CD4-positive, alpha-beta T cell treated with Interleukin-15 for 1 hour (primary cell): ENCODE data around the gene HABP4.

Source experiments
- DNase-seq: peaks from one replicate; pipeline ENCODE4 v3.0.0-alpha.2; 2020

The HABP4 gene

DNA sequence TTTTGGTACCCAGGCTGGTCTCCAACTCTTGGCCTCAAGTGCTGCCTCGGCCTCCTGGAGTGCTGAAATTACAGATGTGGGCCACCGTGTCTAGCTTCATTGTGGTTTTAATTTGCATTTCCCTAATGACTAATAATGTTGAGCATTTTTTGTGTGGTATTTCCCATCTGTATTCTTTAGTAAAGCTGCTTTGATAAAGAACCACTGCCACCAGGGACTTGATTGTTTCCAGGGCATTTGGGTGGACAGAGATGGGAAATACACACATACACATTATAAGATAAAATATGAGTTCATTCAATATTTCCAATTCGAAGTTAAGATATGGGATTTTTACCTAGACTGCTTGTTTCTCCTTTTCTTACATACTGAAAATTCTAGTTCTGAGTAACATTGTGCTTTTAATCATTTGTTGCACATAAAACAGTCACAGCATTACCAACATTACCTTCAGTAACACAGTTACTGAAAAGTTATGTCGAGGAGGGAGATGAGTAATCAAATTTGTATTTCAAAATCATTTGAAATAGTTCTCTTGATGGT is 28.9 kb downstream of the HABP4 start:
- no peak for DNase-seq

DNA sequence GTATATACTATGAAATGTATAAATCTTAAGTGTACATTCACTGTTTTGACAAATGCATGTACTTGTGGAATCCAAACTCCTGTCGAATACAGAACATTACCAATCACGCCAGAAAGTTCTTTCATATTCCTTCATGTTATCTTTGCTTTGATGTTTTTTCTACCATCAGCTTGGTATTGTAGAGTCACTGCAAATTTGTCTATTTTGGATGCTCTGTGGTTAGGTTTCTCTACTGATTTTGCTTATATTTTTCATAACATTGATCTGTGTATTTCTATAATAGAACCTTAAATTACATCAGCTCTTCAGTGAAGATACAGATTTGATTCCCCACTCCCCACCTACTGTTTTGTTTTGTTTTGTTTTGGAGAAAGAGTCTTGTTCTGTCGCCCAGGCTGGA is 30.8 kb downstream of the HABP4 start:
- no peak for DNase-seq

DNA sequence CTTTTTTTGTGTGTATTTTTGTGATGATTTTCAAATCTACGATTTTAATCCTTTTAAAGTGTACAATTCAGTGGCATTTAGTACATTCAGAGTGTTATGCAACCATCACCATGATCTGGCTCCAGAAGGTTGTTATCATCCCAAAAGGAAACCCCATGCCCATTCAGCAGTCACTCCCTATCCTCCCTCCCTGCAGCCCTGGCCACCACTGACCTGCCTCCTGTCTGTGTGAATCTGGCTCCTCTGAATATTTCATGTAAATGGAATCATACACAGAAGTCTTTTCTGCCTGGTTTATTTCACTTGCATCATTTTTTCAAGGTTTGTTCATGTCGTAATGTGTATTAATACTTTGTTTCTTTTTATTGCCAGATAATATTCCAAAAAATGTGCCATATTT is 32.5 kb downstream of the HABP4 start:
- no peak for DNase-seq

DNA sequence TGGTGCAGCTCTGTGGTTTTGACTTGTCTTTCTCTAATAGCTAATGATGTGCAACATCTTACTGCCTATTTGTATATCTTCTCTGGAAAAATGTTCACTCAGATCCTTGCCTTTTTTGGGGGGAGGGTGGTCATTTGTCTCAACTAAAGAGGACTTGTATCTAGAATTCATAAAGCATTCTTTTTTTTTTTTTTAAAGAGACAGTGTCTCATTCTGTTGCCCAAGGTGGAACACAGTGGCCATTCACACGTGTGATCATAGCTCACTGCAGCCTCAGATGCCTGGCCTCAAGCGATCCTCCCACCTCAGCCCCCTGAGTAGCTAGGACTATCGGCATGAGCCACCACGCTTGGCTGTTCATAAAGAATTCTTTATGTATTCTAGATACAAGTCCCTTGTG is 33.2 kb downstream of the HABP4 start:
- DNase-seq, result no peak

DNA sequence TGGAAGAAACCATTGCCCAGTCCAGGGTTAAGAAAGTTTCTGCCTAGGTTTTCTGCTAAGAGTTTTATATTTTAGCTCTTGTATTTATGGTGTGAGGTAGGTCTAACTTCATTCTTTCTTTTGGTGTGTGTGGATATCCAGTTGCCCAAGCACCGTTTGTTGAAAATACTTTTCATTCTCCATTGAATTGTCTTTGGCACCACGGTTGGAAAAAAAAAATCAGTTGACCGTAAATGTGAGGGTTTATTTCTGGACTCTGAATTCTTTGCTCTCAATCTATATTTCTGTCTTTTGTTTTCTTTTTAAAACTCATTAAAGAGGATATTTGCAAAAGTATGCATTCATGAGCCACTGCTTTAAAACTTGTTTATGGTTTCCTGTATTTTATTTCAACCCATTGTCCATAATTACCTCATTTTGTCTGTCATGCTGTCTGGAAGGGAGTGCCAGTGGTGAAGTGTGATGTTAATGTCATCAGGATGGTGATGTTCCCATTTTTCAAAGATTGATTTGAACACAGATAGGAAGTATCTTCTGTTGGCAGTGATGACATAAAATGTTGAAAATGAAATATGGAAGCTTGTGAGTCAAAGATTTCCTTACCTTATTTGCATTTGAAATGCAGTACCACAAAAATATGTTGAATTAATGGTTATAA is 33.9 kb downstream of the HABP4 start:
- no peak for DNase-seq

DNA sequence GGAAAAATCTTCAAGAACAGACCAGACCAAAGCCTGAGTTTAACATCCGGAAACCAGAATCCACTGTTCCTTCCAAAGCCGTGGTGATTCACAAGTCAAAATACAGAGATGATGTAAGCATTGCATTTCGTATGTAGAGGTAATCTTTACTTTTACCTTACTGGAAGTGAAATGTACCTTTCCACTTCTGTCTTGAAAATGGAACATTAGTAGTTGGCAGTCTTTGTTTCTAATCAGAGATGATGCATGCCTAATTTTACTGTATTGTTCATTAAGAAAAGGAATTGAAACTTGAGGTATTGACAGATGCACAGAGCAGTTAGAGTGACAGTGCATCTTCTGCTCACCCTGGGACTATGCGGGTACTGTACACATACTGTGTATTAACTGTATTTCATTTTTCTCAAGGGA is 34.6 kb downstream of the HABP4 start:
- DNase-seq, result no peak

DNA sequence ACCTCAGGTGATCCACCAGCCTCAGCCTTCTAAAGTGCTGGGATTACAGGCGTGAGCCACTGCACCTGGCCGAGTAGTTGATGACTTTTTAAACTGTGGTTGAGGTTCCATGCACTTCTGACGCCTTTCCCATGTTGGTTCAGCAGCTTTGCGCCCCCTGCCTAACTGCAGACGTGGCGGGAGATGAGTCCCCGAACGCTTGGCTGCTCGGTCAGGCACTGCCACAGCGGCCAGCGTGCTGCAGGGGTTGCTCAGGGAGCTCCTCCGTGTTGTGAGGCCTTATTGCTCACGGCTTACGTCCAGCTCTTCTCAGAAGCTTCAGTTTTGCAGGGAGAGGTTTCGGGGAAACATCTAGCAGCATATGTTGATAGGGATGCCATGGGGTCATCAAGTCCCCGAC is 35.3 kb downstream of the HABP4 start:
- no peak for DNase-seq

DNA sequence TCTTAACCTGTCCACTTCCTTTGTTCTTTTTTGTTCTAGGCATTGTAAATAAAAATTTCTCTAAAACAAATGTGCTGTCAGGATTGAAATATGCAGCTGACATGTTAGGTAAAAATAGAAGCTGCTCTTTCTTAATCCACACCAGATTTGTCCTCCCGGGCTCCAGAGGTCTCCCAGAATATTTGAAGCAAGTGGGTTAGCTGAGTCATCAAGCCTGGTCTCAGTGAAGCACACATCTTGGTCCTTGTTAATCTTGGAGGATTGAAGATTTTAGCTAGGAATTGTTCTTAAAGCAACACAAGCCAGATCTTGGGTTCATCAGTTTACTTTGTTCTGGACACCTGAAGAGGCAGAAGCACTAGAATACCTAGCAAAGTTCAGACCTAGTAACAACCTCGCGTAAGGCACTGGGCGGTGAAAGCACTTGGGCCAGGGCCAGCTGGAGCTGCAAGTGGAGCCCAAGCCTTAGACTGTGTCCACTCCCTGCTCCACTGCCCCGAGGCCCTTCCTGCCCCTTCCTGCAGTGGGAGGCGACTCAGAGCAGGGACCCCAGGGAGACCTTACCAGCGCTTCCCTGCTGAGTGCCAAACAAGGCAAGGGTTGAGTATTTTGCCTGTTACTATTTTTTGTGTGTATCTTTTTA is 36.5 kb downstream of the HABP4 start:
- no peak for DNase-seq

DNA sequence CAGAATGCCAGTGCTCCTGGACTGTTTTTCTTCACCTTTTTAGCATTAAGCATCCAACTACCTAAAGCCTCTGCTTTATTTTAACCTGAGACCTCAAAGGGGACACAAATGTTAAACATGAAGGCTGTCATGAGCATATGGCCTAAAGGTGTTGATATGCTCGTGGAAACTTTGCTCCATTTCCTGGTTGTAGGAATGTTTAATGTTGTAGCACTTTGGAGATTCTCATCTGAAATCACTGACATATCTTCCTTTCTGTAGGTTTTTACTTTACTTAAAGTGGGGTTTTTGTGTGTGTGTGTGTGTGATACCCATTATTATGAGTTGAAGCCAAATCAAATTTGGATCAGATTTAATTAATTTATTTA is 37.0 kb downstream of the HABP4 start:
- DNase-seq, result no peak

DNA sequence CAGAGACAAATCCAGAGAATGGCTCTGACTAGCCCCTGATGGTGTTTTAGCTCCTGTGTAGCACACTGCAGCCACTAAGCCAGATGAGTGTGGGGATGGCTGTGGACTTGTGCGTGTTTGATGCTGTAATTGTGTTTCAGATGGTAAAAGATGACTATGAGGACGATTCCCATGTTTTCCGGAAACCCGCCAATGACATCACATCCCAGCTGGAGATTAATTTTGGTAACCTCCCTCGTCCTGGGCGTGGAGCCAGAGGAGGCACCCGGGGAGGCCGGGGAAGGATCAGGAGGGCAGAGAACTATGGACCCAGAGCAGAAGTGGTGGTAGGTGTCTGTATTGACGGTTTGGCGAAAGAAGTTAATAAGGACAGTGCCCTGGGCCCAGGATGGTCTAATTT is 38.0 kb downstream of the HABP4 start:
- no peak for DNase-seq

DNA sequence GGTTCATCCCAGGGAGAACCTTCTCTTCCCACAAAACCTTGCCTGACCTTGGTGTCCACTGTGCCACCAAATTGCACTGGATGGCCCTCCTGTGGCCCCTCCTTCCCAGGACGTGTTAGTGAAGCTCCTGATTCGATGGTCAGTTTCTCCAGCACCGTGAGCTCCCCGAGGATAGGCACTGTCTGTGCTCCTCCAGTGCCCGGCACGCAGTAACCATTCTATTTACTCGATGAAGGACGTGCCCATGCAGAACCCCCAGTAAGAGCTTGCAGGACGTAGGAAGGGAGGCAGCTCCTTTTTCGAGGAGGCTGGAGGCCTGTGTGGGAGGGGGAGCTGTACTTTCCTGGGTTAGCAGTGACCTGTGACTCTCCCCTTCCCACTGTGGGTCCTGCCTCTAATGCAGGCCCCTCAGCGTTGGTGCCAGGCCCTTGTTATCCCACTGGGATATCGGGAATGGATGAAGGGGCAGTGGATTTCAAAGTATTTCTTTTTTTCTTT is 39.6 kb downstream of the HABP4 start:
- DNase-seq, result no peak

DNA sequence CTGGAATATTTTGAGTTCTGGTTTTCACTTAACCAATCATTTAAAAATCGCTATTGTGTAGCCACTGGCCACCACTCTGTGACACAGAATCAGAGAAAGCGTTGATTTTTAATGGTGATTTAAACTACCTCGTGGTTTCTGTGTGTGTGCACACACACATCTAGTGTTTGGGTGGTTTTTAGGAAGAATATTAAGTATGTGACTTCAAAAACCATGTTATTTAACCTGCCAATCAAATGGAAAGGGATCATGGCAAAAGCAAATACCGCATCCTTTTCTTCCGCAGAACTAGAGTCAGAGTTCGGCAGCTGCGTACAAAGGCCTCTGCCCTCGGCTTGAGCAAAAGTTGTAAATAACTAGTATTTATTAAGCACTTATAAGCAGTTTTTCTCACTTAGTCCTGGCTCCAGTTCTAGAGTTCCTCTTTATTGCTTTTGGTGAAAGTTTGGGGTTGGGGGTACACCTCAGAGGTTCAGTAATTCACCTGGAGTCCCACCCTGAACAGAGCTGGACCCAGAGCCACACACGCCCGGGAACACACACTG is 40.6 kb downstream of the HABP4 start:
- DNase-seq, result no peak

DNA sequence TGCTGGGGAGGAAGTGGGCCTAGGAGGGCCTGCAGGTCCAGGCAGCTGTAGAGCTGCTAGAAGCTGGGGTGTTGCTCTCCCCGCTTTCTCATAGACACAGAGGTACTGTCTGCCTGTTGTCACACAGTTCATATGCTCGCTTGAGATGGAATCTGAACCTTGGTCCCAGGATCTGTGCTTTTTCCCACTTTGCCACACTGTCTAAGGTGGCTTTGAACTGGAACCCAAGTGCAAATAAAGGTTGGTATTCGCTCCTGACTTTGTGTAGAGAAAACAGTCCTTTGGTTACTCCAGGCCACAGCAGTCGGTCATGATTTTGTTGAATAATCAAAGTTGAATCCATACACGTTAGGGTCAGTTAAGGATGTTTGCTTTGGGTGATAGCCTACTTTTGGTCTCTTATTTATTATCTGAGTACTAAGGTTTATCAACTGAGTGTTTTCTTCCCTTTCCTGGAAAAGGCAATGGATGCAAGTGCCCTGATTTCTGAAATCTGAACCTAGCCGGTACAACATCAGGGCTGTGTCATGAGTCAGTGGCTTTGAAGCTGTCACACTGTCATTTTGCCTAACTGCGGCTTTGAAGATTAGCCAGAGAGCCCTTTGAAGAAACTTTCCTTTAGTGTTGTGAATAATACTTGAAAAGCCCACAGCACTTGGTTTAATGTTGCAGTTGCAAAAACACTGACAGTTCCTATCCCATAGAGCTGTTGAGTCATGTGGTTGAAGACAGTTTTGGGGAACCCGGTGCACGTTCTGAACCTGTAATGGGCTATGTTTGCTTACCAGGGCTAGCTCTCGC is 41.3 kb downstream of the HABP4 start:
- no peak for DNase-seq

DNA sequence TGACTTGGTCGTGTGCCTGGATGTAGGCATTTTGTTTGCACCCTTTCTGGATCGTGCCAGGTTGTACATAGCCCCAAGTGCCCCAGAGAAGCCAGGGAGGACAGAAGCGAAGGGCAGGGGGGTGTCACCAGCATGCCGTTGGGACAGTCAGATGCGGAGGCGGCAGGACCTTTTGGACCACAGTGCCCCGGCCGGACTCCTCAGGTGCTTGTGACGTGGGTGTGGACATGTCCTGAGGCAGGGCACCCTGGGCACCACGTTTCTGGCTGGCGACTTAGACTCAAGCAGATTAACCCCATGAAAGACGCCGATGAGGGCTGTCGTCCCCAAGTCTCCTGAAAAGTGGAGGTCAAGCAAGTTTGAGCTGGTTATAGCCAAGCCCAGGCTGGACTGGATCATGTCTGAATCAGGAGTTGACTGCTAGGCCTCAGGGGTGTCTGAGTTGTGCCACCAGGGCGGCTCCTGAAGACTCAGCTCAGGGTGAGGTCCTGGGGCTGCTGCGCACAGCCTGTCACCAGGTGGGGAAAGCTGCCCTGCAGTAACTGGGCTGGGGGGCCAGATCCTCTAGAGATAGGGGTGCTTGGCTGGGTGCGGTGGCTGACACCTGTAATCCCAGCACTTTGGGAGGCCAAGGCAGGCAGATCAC is 42.0 kb downstream of the HABP4 start:
- DNase-seq, result no peak

DNA sequence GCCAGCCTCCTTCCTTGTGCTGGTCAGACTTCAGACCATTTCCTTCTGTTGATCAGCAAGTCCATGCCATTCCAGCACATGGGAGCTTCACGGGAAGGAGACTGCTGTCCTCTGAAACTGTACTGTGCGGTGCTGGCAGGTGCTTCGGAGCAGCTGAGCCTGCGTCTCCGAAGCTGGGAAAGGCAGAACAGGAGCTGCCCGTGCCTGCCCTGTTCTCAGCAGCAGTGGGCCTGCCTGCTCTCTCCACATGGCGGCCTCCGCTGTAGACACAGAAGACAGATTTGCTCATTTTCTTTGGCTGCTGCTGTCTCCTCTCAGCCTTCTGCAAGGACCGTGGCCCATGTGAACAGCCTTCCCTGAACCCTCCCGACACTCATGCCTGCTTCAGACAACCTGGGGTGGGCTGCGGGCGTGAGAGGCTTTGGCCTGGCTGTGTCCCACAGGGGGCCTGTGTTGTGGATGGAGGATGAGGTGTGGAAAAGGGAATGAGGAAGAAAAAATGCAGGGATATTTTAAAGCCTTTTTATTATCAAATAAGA is 43.1 kb downstream of the HABP4 start:
- no peak for DNase-seq

DNA sequence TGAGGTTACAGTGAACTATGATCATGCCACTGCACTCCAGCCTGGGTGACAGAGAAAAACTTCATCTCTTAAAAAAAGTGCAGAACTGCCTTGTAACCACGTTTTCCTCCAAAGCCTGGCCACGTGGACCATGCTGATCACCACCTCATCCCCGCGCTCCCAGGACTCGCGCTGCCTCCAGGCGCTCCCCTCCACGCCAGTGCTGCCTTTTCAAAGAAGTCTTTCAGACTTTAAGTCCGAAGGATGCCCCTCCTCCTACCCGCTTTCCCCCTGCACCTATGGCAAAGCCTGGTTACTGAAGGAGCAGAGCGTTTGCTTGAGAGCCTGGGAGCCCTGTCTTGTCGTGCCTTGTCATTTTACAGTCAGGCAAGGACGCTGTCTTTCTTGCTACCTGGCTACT is 43.8 kb downstream of the HABP4 start:
- DNase-seq, result no peak

DNA sequence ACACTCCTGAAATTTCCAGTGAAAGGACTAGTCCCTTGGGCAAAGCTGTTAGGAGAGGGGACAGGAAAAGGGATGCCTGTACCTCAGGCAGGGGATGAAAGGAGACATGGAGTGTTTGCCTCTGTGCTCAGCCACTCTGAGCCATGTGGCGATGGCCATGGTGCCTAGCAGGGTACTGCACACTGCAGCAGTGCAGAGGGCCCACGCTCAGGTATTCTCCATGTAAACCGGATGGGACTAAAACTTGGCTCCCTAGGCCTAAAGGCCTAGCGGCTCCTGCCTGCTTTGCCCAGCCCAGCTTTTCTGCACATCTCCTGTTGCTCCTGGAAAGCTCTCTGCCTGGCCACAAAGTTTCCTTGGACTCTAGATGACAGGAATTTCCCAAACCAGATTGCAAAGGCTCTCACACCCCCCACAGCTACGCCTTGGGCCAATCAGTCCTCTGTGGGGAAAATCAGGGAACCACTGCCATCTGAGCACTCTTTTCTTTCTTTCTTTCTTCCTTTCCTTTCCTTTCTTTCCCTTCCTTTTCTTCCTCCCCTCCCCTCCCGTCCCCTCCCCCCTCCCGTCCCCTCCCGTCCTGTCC is 44.3 kb downstream of the HABP4 start:
- DNase-seq, result no peak

DNA sequence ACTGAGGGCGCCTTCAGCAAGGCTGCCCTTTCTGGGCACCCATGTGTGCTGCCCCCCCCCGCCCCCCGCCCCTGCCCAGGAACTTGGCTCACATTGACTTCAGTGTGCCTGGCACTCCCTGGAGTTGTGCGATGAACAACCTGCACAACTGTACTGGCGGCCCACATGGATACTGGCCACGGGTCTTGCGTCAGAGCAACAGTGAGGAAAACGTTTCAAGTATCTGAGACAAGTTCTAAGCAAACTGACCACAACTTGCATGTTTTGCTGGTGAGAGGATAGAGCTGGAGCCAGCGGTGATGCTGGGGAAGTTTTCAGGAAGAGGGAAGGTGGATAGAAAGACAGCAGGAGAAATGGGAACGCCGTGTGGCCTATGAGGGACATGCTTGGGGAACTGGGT is 45.4 kb downstream of the HABP4 start:
- no peak for DNase-seq

DNA sequence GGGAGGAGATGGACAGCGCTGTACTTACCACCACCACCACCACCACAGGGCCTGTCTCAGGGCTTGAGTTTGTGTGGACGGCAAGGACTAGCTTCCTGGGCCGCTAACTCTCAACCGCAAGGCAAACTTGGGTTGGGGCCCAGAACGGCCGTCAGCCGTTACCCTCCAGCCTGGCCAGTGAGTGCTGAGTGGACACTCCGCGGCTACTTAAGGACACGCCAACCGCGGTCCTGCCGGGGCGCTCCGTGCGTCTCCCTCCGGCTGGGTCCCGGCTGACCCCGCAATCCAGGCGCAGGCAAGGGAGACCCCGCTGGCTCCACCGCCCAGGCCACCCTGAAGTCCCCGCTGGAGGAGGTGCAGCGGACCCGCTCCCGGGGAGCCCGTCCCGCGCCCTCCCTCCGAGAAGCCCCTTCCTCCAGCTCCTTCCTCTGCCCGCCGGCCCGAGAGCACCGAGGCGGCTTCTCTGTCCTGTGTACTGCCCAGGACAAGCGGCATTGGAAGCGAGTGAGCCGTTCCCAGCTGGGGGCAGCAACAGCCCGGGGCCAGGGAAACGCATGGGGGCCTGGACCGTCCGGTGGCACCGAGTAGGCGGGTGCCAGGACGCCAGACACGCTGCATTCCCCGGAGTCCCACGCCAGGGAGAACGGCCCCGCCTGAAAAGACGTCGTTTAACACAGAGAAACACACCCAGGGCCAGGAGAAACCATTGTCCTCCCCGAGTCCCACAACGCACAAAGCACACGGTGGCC is 46.6 kb downstream of the HABP4 start:
- DNase-seq, result no peak

DNA sequence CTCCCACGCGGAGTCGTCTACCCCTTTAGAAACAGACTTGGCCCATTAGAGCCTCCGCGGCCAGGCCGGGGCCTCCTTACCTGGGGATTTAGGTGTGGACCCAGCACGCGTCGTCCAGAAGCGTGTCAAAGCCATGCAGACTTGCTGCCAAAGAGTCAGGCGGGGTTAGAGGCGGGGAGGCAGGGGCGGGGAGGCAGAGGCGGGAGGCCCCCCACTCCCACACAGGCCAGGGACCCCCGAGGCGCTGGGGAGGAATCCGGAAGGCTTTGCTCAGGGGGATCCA is 47.1 kb downstream of the HABP4 start:
- DNase-seq, result no peak

DNA sequence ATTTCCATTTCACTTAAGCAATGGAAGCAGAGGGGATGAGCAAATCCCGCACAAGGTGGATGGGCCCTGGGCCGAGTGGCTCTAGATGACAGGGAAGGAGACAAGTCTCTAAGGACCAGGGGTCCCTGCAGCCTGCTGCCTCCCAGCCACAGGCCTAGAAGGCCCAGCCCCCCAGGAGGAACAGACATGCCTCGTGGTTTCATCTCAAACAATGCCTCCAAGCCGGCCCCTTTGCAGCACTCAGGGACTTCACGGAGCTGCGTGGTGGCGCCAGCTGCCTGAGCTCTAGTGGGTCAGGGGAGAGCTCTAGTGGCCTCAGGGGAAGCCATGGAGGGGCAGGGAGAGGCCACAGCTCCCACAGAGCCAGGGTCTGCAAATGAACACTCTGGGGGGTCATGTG is 48.8 kb downstream of the HABP4 start:
- DNase-seq, result no peak

DNA sequence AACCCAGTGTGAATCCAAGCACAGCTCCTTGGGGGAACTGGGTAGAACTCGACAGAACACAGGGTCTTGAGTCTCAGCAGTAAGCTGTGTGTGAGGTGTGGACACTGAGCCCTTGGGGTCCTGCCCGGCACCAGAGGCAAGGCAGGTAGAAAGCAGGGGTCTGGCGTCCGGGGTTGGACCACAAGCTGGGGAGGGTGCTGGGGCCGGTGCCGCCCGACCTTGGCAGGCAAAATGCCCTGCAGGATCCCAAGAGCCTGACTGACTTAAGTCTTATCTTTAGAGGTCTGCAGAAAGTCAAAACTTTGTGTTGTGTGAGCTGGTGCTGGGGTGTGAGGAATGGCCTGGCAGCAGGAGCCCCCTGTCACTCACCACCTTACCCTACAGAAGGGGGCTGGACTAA is 49.3 kb downstream of the HABP4 start:
- no peak for DNase-seq
